GOT3 (cell line): ENCODE results near the gene FHL2.
"Not testable (repeated sequence)": the region's sequence is repeated elsewhere in the genome, so short reads cannot be mapped to it uniquely, and the experiment has no call there.

Source experiments
- DNase-seq: peaks from one replicate; lab custom pipeline; 2025; ENCODE audit warnings: mixed read lengths; lab: John Stamatoyannopoulos, UW

FHL2 gene

DNA sequence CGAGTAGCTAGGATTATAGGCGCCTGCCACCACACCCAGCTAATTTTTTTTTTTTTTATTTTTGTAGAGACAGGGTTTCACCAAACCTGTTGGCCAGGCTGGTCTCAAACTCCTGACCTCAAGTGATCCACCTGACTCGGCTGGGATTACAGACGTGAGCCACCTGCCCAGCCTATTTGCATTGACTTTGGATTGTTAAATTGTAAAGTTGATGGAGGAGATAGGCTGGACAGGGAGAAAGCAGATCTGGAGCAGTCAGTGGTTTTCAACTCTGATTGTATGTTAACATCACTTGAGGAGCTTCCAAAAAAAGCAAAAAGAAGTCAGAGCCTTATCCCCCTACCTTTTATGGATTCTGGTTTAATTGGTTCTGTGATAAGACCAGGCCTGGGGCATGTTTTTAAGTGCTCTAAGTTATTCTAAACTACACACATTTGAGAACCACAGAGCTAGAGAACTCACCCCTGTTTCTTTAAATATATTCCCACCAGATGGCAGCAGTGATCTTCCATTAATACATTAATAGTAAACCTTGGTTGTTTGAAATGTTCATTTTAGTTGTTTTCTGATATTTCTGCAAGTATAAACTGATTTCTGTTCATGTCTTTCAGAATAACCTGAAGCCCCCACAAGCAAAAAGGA is 54.0 kb downstream of the FHL2 start:
- no peak for DNase-seq

DNA sequence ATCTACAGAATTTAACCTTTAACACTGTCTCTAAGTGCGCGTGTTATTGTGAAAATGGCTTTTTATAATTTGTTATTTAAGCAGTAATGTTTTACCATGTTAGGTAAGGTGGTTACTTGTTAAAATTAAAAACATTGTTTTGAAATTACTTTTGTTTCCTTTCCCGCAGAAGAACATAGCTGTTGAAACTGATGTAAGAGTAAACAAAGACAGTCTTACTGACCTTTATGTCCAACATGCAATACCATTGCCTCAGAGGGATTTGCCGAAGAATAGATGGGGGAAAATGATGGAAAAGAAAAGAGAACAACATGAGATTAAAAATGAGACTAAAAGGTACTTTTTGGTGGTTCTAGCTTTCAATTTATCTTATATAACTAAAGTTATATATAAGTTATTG is 59.4 kb downstream of the FHL2 start:
- no peak for DNase-seq

DNA sequence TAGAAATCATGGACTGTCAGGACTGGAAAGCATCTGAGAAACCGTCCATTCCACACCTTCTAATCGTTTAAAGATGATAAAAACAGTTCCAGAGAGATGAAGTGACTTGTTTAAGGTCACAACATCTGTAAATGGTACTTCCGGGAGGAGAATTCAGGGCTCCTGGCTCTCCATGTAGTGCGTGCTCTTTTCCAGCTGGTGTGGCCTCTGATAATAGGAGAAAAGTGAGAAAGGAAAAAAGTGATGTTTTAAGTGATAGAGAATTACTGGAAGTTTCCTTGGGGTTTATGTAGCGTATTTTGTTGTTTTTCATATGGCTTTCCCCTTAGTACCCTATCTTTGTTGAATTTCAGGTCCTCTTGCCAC is 60.8 kb downstream of the FHL2 start:
- no peak for DNase-seq

DNA sequence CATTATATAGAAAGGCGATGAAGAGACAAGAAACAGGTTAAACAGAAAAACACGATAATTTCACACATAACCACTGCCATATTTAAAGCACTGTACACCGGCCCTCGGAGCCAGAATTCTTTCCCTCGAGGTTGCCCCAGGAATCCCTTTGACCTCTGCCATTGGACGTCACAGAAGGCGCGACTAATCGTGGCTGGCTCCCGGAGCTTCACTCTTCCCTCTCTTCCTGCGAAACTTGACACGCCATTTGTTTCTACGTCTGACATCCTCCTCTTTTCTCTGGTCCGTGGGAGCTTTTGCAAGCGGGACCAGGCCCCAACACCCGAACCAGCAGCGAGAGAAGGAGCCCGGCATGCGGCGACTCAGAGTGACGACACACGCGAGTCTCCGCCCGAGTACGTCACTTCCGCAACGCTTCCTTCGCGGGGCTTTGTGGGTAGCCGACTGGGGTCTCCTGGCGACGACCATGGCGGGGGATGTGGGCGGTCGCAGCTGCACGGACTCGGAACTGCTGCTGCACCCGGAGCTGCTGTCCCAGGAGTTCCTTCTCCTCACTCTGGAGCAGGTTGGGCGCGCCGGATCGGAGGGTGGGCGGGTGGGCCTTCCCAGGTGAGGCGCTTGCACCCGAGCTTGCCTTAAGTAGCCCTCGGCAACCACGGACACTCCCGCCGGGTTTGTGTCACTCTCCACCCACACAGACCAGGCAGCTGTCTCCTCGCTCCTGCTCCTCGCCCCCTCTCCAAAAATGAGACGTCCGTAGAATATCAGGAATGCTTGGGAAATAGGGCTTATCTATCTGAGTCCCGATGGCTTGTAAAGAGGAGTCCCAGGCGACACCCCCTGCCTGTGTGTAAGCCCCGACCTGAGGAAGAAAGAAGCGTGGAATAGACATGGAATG is 61.5 kb downstream of the FHL2 start, which contains the start of gene C2orf49:
Gene C2orf49 (plus strand): TSS at position 419 of the 898 bp plus-strand sequence. CDS start 48 bp downstream, at position 467.
- DNase-seq = peak; percentile 63

DNA sequence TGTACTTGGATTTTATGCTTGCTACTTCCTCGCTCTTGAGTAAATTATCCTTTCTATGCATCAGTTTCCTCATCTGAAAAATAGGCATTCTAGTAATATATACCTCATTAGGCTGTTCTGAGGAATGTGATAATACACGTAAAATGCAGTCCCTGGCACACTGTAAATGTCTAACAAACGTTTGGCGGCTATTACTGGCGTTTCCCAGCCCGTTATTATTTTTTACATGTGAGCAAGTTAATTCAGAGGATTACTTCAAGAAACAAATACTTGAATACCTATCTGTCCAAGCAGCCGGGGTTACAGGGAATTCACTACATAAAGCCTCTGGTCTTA is 62.1 kb downstream of the FHL2 start:
- no peak for DNase-seq

DNA sequence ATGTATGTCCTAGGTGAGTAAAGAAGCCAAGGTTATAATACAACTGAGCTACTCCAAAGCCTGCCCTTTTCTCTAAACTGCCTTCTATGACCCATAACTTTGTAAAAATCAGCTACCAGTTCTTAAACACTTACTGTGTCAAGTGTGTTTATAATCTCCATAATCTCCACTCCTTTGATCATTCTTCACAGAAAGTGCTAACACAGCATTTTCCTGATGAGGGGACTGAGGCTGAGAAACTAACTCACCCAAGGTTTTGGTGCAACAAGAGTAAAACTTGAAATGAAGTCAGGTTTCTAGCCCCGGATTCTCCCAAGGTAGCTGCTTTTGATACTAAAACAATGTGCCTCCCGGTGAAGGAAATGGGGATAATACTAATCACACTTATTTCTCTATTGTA is 63.4 kb downstream of the FHL2 start:
- no peak for DNase-seq

DNA sequence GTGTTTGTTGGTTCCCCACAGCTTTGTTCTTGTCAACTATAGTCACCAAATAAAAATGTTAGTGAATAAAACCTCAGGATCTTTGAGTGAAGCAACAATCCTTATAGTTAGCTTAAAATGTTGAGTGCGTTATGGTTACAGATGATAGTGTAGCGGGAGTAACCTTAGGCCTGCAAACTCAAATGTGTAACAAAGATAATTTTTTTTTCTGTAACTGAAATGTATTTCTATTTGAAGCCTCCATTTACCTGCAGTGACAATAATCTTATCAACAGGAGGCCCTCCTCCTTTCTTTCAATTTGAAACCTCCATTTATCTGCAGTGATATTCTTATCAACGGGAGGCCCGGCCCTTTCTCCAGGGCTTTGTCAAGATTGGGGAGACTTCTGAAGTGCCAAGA is 64.6 kb downstream of the FHL2 start:
- no peak for DNase-seq

DNA sequence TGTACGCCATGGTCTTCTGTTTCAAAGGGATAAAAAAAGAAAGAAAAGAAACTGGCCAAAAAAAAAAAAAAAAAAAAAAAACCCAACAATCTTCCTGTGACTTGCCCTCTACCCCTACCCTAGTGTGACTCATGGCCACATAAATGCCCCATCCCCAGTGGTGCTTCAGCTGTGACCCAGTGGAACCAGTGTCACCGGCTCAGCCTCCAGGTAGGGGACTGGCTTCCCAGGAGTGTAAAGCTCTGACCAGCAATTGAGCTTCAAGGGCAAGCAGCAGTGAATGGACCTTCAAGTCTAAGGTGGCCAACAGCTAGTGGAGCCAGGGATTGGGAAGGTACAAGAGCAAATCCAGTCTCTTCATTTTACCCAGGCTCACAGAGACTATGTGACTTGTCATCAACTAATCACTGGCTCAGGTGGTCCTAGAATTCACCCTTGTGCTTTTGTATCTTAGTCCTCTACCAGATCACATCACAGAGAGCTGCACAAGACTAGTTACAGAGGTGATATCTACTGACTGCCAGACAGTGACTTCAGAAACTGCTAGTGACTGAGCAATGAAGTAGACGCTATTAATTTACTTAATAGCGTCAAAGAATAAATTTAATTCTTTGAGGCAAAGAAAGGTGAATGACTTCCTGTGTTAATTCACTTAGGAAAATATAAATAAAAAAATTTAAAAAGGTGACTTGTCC is 68.0 kb downstream of the FHL2 start:
- no peak for DNase-seq

DNA sequence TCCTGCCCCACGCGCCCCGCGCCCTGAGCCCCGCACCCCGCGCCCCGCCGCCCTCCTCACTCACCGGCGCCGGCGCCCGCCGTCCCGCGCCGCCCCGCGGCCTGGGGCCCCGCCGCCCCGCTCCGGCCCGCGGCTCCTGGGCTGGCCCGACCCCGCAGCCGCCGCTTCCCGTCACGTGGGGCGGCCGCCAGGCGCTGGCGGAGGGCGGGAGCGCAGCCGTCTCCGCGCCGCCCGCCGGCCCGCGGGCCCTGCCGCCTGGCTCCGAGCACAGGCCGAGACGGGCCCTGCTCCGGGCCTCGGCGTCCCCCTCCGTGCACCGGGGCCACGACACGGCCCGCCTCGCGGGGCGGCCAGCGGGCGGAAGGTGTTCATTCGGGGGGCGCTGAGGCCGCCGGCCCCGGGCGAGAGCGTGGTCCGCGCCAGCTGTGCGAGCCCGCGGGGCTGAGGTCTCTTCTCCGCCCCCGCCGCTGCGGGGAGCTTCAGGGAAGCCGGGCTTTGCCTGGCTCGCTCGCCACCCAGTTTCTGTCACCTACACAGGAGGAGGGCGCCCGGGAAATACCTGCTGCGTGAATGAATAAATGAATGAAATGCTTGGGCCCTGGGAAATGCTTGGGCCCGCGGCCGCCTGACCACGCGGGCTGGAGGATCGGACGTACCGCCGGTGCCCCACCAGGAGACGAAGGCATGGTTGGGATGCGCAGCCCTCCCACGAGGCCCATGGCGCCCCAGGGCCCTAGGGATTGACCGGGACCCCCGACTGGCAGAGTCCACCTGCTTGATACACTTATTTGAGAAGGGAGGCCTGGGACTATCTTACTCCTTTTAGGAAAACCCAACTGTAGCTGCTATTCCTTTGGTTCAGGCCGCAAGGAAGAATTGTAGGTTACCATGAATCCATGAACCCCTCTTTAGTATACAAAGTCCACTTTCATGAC is 69.0 kb downstream of the FHL2 start, which contains the start of gene TGFBRAP1:
Gene TGFBRAP1 (minus strand): TSS at position 175 of the 935 bp plus-strand sequence. CDS start 21,434 bp downstream, outside the sequence.
- no peak for DNase-seq

DNA sequence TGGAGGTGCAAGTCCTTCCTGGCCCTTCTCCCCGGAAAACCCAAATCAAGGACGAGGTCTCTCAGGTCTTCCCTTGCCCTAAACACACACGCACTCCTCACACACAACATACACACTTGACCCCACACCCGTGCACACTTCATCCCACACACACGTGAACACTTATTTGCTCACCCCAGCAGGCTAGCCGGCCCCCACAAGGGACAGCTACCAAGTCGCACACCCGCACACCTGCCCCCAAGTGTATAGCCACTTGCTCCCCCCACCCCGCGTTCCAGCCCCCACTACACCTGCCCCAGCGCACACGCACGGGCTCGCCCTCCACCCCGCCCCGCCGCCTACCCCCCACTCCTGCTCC is 69.7 kb downstream of the FHL2 start:
- DNase-seq = no peak

DNA sequence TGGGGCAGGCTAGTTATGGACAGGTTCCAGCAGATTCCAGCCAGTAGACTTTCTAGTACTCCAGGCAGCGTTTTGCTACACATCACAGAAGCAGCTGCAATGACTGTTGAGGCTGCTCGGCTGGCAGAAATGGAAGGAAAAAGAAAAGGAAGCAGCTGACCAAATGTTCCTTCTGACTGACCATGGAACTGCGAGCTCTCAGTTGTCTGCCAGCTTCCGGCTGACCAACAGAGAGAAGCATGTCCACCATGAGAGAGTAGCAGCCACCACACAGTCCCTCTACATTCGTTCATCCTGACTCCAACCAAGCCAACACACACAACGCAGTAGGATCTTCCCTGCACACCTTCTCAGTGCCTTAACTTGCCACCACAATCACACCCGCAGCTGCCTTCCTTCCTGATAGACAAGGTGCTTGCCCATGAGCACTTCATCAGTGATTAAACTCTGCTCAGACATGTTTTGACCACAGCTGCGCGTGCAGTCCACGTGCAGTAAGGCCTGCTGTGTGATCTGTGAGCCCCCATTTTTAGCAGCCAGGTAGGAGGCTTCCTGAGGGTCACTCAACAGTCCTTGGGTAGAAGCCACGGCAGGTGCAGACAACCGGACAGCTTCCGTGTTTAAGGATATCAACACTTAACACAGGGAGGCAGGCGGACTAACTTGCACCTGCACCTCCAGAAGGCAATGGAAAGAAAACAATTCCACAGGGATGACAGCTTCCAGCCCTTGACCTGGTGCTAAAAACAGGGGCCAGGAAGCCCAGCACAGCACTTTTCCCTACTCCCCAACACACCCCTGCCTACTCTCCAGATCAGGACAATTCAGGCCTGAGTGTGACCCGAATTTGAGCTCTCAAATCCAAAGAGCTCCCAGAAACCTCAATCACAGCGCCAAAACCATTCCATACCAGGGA is 70.3 kb downstream of the FHL2 start:
- no peak for DNase-seq

DNA sequence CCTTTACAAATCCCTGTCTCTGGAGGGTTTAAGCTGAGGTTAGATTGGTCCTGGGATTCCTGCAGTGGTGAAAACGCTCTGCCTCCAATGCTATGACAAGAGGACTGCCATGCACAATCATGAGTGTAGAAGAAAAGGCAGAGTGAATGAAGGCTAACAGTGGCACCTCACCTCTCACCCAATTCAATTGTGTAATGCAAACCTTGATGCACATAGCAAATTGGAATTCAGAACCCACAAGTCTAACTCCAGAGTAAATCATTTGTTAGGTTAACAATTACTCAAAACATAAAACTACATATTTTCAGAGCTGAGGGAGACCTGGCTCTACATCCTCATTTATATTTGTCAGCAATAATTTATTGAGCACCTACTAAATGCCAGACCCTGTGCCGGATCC is 71.2 kb downstream of the FHL2 start:
- DNase-seq = no peak

DNA sequence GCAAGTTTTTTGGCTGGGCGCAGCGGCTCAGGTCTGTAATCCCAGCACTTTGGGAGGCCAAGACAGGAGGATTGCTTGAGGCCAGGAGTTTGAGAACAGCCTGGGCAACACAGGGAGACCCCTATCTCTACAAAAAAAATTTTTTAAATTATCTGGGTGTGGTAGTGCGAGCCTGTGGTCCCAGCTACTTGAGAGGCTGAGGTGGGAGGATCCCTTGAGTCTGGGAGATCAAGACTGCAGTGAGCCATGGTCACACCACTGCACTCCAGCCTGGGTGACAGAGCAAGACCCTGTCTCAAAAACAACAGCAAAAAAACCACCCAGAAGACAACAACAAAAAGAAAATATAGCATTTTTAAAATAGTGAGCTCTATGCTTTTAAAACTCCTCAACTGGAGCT is 71.6 kb downstream of the FHL2 start:
- DNase-seq = not testable (repeated sequence)

DNA sequence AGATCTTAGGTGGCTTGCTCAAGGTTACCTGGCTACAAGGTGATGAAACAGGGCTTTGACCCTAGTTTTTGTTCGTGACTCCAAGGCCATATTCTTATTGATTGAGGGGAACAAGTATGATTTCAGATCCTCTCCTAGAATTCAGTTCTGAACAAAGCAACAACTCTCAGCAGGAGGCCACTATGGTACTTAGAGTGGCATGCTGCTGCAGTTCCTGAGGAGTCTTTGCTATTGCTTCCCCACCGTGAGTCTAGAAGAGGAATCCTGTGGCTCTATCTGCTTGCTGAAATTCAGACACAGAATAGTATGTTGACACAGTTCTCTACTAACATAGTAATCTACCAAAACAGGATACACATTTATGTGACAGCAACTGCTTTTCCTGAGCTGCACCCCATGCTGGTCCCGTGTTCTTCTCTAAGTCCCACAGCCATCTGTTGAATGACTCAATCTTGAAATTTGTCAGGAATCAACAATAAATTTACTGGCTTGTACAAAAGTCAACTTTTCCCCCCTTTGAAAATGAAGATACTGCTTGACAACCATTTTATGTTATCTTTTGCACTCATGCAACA is 73.4 kb downstream of the FHL2 start:
- no peak for DNase-seq

DNA sequence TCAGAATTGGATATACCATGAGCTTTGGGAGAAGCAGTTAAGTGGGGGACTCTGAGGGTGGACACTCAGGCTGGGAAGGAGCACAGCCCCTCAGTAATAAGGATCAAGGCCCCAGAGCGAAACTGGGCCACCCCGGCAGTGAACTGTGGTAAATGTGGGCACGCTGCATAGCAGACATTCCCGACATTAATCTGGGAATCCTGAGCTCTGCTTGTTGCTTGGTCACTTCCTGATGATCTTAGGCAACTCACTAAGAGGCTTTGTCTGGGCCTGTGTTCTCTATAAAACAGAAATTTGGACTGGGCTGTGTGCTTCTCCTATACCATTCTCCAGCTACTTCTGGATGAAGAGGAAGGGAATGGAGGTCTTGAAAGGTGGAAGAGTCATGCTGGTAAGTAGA is 74.1 kb downstream of the FHL2 start:
- DNase-seq = no peak

DNA sequence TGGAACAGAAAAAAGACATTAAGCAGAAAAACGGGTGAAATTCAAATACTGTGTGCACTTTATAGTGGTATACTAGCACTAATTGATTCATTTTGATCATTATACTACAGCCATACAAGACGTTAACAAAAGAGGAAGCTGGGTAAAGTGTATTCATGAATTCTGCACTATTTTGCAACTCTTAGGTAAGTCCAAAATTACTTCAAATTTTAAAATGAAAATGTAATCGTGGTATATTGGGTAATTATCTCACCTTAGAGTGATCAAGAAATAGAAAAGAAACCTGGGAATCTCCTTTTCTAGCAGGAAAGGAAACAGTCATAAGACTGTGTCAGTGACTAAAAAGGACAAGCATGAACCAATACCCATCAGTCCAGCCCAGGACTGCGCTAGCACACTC is 74.8 kb downstream of the FHL2 start:
- DNase-seq = no peak

DNA sequence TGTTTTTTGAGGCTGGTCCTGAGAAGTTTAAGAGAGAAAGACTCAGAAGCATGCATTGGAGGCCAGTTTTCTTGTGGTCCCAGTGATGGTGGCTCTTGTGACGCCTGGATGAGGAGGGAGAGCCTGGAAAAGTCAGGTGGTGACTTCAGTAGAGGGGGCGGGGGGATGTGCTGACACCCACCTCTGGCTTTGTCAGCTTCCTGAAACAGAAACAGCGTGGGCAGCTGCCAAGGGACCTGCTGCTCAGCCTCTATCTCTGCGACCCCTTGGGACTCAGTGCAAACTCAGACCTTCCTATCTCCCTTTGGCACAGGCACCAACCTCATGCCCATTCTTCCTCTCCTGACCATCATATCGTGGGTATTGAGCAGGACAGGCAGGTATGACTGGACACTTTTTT is 75.7 kb downstream of the FHL2 start:
- no peak for DNase-seq

DNA sequence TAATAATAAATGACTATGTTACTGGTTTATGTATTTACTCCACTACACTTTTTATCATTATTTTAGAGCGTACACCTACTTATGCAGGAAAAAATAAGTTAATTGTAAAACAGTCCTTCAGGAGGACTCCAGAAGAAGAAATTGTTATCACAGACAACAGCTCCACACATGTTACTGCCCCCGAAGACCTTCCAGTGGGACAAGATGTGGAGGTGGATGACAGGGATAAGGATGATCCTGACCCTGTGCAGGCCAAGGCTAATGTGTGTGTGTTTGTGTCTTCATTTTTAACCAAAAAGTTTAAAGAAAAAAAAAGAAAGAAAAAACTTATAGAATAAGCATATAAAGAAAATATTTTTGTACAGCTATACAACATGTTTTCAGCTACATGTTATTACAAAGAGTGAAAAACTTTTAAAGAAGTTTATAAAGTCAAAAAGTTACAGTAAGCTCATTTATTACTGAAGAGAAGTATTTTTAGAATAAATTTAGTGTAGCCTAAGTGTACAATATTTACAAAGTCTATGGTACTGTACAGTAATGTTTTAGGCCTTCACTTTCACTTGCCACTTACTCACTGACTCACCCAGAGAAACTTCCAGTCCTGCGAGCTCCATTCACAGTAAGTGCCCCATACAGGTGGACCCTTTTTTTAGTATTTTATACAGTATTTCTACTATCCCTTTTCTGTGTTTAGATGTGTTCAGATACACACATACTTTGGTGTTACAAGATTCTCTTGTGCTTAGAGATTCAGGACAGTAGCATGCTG is 76.8 kb downstream of the FHL2 start:
- no peak for DNase-seq

DNA sequence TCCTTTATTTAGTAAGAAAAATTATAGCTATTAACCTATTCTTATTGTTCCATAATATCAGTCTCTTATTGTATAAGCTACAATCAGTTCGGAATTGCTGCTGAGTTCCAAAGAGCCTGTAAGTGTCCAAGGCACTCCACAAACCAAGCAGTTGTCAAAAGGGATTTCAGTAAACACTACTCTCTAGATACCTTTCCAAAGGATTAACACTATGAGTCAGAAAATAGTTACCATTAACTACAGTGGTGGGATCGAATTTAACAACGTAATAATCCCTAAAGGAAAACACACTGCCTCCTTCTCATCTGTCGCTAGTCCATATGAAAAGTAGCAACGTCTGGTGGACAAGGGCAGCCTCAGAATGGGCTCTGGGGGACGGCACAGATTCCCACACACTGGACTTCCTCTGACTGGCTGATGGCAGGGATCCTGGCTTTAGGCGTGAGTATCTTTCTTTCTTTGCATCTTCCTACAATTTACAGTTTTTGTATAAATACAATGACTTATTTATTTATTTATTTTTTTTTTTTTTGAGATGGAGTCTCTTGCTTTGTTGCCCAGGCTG is 78.1 kb downstream of the FHL2 start:
- no peak for DNase-seq
